Activated T-helper 1 cell treated with Interleukin-2 at 50 U/mL for 16 hours (primary cell): Measurements from ENCODE around the gene SSU72.

ENCODE experiments used
- DNase-seq: peaks from one replicate; pipeline ENCODE4 v3.0.0-alpha.2; 2020; ENCODE audit warnings: low read depth

Gene SSU72

DNA sequence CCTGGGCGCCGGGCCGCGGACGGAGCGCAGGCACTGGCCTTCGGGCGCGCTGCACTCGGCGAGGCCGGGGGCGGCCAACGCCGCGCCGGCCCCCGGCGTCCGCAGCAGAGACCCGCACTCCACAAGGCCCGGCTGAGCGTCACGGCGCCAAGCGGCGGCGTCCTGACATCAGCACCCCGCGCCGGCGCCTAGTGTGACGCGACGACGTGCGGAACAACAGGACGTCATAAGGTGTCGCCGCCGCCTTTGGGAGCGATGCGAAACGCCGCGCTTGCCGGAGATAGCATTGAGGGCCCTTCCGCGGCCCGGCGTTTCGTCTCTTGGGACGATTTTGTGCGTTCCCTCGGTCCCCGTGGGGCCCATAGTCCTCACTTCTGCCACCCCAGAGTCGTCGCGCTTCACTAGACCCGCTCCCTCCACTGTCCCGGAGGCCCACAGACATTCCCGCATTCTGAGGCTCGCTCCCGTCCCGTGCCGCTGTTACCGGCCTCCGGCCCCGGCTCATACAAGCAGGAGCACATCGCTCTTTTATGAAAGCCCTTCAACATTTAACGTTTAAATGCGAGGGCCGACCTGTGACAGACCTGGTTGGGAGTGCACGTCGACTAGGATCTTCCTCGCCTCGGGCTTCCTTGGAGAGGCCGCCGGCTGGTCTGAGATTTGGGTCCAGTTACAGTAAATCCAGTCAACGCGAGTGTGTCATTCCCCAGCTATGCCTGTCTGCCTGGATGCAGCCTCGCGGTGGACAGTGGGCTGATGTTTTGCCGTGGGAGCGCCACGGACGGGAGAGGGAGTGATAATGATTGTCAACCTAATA lies at the start of gene SSU72:
Gene SSU72, minus strand, starts transcription at position 143 of the 817 bp plus-strand sequence. CDS start 306 bp downstream, outside the sequence.
- DNase-seq = peak; percentile 86

- no peak for DNase-seq
These were observed 49.2 kb upstream of the SSU72 start for GRCh38 chr1:1623631-1624442.

GRCh38 chr1:1623181-1623630 lies 48.5 kb upstream of the SSU72 start:
- no peak for DNase-seq

DNA sequence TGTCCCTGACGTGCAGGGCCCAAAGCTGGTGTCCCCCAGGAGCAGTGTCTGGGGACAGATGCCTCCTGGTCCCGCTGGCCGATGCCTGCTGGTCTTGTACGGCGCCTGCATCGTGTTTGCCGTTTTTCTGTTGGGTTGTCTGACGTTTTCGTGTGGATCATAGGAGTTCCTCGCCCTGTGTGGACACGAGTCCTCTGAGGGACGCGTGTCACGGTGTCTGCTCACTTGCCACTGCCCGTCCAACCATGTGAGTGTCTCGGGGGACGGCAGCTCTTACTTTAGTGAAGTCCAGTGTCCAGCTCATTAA lies 48.1 kb upstream of the SSU72 start:
- no peak for DNase-seq

DNA sequence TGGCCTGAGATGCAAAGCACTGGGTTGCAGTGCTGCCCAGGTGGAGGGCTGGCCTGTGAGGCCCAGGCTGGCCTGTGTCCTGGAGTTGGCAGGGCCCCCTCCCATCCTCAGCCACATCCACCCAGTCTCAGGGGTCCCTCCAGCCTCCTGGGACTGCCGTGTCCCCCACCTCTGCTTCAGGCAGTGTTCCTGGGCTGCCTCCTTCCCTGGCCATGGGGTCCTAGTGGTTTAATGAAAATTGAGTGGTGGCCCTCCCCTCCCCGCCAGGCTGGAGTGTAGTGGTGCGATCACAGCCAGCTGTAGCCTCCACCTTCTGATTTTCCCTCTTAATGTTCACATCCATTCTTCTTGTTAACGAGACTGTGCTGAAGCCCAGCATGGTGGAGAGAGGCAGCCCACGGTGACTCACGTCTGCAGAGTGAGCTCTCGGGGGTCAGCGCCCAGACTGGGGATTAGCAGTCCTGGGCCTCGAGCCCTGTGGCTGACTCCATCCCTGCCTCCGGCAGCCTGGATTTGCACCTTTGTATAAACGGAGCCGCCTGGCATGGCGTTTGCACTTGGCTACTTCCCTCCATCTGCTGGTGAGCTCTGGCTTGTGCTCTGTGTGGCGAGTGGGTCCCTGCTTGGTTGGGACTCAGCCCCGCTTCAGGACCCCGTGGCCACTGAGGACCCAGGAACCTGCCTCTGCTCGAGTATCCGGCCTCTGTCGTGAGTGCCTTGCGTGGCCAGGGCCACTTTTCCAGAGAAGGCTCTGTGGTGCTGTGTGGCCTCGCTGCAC lies 47.5 kb upstream of the SSU72 start:
- no peak for DNase-seq

DNA sequence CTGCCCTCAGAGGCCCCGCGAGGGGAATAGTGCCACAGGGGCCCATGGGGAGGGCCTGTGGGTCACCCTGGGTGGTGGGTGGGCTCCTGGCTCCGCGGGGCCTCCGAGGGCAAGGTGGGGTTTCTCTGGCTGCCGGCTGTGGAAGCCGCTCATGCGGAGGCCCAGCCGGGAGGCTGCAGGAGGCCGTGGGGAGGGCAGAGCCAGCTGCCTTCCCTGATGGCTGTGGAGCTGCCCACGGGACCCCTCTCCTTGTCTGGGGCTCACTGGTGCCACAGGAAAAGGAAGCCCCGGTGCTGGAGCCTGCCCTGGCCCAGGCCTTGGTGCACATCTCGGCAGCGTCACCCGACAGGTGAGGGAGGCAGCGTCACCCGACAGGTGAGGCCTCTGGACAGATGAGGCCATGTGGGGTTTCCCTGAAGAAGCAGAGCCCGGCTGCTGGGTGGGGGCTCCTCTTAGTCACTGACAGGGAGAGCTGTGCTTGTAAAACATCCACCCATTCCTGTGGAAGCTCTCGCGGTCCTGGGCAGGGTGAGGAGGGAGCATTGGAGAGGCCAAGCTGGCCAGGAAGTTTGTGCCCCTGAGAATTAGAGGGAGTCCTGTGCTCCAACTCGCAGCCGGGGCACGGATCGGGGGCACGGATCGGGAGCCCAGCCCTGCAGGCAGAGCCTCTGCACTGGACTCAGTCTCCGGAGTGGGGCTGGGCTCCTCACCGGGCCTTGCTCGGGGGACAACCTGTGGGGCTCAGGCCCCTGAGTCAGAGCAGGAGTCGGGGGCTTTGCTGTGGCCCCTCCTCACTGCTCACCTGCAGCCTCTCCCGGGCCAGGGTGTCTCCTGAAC lies 46.7 kb upstream of the SSU72 start:
- DNase-seq = no peak

- DNase-seq = no peak
These were observed 45.9 kb upstream of the SSU72 start for GRCh38 chr1:1620433-1621139.

DNA sequence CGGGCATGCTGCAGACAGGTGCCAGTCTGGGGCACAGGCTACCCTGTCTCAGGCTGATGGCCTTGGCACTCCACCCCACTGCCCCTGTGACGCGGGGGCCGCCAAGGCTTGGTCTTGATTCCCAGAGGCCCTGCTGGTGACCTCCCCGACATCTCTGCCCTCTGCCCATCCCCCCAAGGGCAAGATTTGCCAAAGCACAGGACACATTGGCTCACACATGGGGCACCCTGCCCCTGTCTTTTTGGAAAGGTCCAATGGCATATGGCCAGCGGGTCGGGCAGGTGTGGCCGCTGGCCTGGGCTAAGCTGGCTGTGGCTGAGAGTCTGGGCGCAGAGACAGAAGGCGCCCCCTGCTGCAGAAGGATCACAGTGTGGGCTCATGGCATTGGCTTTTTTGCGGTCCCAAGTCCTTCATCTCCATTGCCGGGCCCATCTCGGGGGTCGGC lies 45.3 kb upstream of the SSU72 start:
- DNase-seq = no peak

- DNase-seq = no peak
These were observed 43.9 kb upstream of the SSU72 start for GRCh38 chr1:1618396-1619068.

DNA sequence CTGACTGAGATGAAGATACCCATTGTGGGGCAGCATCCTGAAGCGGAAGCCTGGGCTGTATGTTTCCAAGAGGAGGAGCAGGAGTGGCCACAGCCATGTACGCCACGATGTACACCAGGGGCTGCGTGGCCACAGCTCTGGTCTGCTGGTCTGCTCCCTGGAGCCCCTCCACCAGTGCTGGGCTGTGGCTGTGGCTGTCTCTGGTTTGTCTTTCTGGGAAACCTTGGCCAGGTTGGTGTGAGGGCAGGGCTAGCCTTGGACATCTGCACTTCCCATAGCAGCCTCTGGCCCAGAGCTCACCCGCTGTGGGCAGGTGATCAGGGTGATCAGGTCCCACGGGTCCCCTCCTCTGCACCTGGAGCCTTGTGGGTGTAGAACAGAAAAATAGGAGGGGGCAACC lies 43.3 kb upstream of the SSU72 start:
- DNase-seq = no peak

DNA sequence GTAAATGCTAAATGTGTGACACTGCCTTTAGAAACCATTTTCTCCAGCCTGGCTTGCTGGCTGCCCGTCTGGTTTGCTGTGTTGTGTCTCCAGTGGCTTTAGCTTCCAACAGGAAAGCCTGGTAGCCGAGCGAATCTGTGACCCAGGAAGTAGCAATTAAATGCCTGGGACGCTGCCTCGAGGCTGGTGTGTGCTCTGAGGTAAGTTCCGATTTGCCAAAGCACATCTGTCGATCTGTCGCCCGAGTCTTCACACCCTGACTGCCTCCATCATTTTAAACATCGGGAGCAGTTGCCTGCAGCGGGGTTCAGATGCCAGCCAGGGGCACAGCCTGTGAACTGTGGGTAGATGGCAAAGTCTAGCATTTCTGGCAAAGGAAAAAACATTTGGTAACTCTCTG lies 42.9 kb upstream of the SSU72 start:
- no peak for DNase-seq

- no peak for DNase-seq
These were observed 42.2 kb upstream of the SSU72 start for GRCh38 chr1:1616838-1617237.

- no peak for DNase-seq
These were observed 41.6 kb upstream of the SSU72 start for GRCh38 chr1:1616045-1616790.

DNA sequence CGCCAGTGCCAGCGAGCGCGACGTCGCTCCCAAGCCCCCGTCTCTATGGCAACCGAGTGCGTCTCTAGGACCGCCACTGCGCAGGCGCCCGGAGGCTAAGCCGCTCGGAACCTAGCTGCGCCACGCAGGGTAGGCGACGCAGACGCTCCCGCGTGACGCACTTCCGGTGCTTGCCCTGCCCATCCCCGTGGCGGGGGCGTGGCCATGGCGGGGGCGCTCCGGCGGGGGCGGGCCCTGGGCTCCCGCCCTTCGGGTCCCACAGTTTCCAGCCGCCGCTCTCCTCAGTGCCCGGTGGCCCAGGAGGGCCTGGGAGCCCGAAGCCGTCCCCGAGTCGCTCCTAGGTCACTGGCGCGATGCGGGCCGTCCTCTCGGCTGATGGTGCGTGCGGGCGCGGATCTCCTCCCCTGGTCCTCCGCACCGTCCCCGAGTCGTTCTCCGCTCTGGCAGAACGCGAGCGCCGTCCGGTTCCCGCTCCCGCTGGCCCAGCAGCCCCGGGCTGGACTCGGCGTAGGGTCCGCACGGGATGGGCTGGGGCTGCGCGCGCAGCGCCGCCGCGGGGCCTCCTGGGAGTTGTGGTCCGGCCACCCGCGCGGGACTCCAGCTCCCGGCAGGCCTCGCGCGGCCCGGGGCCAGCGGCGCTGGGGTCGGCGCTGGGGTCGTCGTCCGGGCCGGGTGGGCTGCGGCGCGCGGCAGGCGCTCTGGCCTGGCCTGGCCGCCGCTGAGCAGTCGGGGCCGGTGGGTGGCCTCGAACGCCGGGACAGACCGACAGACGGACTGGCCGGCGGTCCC lies 40.8 kb upstream of the SSU72 start, which contains the start of gene MIB2:
Gene MIB2, plus strand, starts transcription at position 245 of the 789 bp plus-strand sequence. CDS start 7,953 bp downstream, outside the sequence.
- peak; percentile 98 for DNase-seq

- DNase-seq = no peak
These were observed 40.2 kb upstream of the SSU72 start for GRCh38 chr1:1614954-1615255.

DNA sequence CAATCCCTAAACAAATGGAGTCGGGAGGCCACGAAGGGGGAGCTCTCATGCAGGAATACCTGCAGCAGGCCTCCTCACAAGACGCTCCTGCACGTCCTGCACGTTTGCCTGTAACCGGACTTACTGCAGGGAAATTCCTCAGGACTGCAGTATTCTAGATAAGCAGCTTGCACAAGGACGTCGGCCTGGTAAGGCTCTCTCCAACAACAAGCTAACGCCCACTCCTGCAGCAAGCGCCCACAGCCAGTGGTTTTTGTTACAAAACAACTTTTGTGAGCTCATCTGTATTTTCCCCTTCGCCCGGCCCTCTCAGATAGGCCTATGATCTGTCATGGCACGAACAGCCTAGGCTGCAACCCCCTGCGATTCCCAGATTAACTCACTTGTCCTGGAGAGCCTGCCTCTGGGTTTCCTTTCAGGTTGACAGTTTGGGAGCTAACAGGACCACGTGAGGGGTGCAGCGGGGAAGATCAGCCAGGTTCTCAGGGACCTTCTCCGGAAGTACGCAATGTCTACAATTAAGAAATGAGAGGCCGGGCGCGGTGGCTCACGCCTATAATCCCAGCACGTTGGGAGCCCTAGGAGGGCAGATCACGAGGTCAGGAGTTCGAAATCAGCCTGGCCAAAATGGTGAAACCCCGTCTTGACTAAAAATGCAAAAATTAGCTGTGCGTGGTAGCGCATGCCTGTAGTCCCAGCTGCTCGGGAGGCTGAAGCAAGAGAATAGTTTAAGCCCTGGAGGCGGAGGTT lies 39.7 kb upstream of the SSU72 start:
- DNase-seq = no peak

- no peak for DNase-seq
These were observed 38.9 kb upstream of the SSU72 start for GRCh38 chr1:1613509-1614082.

- no peak for DNase-seq
These were observed 37.4 kb upstream of the SSU72 start for GRCh38 chr1:1612104-1612400.
